Measurements from ENCODE around the gene CRIM1. TPM values are rescaled to one million over a fixed set of nuclear protein-coding genes. Genes with fewer than 3 reads are reported as not detected.

The CRIM1 gene
- polyA plus RNA-seq, 1 donor, result 21.1 TPM

- DNase-seq, result no peak
Measured at GRCh38 chr2:36399050-36399449, 43.5 kb downstream of the CRIM1 start.

GRCh38 chr2:36403675-36404230 lies 48.2 kb downstream of the CRIM1 start:
- no peak for DNase-seq

- DNase-seq, result no peak
Measured at GRCh38 chr2:36404318-36404717, 48.7 kb downstream of the CRIM1 start.

- no peak for DNase-seq
Measured at GRCh38 chr2:36404754-36405153, 49.2 kb downstream of the CRIM1 start.

GRCh38 chr2:36405183-36405582 lies 49.6 kb downstream of the CRIM1 start:
- DNase-seq, result no peak

GRCh38 chr2:36406296-36406695 lies 50.7 kb downstream of the CRIM1 start:
- DNase-seq, result no peak

- no peak for DNase-seq
Measured at GRCh38 chr2:36407413-36407812, 51.8 kb downstream of the CRIM1 start.

- no peak for DNase-seq
Measured at GRCh38 chr2:36408198-36408703, 52.7 kb downstream of the CRIM1 start.

GRCh38 chr2:36409335-36409734 lies 53.8 kb downstream of the CRIM1 start:
- no peak for DNase-seq

GRCh38 chr2:36409935-36410334 lies 54.4 kb downstream of the CRIM1 start:
- no peak for DNase-seq

- no peak for DNase-seq
Measured at GRCh38 chr2:36410681-36411080, 55.1 kb downstream of the CRIM1 start.

- DNase-seq, result no peak
Measured at GRCh38 chr2:36411962-36412444, 56.4 kb downstream of the CRIM1 start.

GRCh38 chr2:36413218-36413617 lies 57.6 kb downstream of the CRIM1 start:
- DNase-seq, result no peak

- DNase-seq, result no peak
Measured at GRCh38 chr2:36414307-36414706, 58.7 kb downstream of the CRIM1 start.

GRCh38 chr2:36415381-36416022 lies 59.9 kb downstream of the CRIM1 start:
- no peak for DNase-seq

- peak; percentile 42 for DNase-seq
Measured at GRCh38 chr2:36416370-36417165, 61.0 kb downstream of the CRIM1 start.

GRCh38 chr2:36420569-36421181 lies 65.1 kb downstream of the CRIM1 start:
- no peak for DNase-seq

- no peak for DNase-seq
Measured at GRCh38 chr2:36421379-36421778, 65.8 kb downstream of the CRIM1 start.

GRCh38 chr2:36423172-36423571 lies 67.6 kb downstream of the CRIM1 start:
- no peak for DNase-seq

GRCh38 chr2:36423619-36424120 lies 68.1 kb downstream of the CRIM1 start:
- DNase-seq, result no peak

- DNase-seq, result no peak
Measured at GRCh38 chr2:36425608-36426355, 70.2 kb downstream of the CRIM1 start.

GRCh38 chr2:36427790-36428243 lies 72.2 kb downstream of the CRIM1 start:
- DNase-seq, result no peak
